ENCODE measurements around the gene MRPL18. TPM values are rescaled to one million over a fixed set of nuclear protein-coding genes. Genes with fewer than 3 reads are reported as not detected.

Gene MRPL18
- total and polyA plus RNA-seq, 2 of the 8 experiments (the other 6 are each of a cell fraction or from before 2014, with no cell fraction given): 58.7 to 79.8 TPM

DNA sequence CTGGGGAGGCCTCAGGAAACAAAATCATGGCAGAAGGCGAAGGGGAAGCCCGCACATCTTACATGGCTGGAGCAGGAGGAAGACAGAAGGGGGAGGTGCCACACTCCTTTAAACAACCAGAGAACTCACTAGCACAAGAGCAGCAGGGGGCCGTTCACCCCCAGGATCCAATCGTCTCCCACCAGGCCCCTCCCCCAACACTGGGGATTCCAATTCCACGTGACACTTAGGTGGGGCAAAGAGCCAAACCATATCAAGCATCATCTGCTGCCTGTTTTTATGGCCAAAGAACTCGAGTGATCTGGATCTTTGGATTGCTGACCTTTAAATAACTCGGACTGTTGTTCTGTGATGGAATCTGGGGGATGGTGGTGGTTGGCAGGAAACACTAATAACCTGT, 37.8 kb downstream of the MRPL18 start:
- POLR2A ChIA-PET (ENCODE audit: partially characterized antibody): interaction anchor here (1.1 kb wide), 1 partner anchor 135 kb away, joined by 3 read pairs; the partner anchor contains the start of gene SOD2
- DNase-seq (ENCODE audit: low read depth in 1 of 2, low spot score in 2 of 2) (no peak), FAIRE-seq (no peak)

More for the DNA sequence above, 37.8 kb downstream of the MRPL18 start:
- H3K27ac ChIP-seq (ENCODE audit: low read depth, low read length): no peak overlapping the region
- TF ChIP-seq RAD21 (IDR thresholded peaks at IDR 0.05 in 1 of 2, conservative IDR thresholded peaks at IDR 0.05 in 1 of 2; ENCODE audit: low read depth in 2 of 2, low read length in 2 of 2): no peak
- TF ChIP-seq TCF12 (IDR thresholded peaks at IDR 0.05; ENCODE audit: low read depth, low read length): no peak
- TF ChIP-seq RFX5 (IDR thresholded peaks at IDR 0.05; ENCODE audit: borderline replicate concordance, low read depth, low read length): no peak
- no peak for TF ChIP-seq POLR2A (IDR thresholded peaks at IDR 0.05; ENCODE audit: control extremely low read depth in 1 of 2, low read depth in 2 of 2, low read length in 2 of 2)
- TF ChIP-seq, protein P1, sequence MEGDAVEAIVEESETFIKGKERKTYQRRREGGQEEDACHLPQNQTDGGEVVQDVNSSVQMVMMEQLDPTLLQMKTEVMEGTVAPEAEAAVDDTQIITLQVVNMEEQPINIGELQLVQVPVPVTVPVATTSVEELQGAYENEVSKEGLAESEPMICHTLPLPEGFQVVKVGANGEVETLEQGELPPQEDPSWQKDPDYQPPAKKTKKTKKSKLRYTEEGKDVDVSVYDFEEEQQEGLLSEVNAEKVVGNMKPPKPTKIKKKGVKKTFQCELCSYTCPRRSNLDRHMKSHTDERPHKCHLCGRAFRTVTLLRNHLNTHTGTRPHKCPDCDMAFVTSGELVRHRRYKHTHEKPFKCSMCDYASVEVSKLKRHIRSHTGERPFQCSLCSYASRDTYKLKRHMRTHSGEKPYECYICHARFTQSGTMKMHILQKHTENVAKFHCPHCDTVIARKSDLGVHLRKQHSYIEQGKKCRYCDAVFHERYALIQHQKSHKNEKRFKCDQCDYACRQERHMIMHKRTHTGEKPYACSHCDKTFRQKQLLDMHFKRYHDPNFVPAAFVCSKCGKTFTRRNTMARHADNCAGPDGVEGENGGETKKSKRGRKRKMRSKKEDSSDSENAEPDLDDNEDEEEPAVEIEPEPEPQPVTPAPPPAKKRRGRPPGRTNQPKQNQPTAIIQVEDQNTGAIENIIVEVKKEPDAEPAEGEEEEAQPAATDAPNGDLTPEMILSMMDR (IDR thresholded peaks at IDR 0.05; ENCODE audit: control extremely low read depth in 1 of 3, insufficient read depth in 1 of 3, low read depth in 1 of 3, low read length in 3 of 3): no peak
- TF ChIP-seq KDM1A (IDR thresholded peaks at IDR 0.05; ENCODE audit: borderline replicate concordance, low read length): no peak
- H3K18ac ChIP-seq (ENCODE audit: extremely low read depth, low read length): no peak overlapping the region
- H4K8ac ChIP-seq (ENCODE audit: extremely low read depth, insufficient read depth, low read length): no peak overlapping the region
- no peak overlapping the region for H3K4ac ChIP-seq (replicated peaks; ENCODE audit: insufficient read length, low read depth, low read length)
- H3K9ac ChIP-seq (replicated peaks in 1 of 4; ENCODE audit: extremely low read depth in 1 of 4, low read depth in 3 of 4, low read length in 3 of 4): no peak overlapping the region
- no peaks in the 10 kb centered on the region for H4K20me1 ChIP-seq (replicated peaks in 1 of 2; ENCODE audit: control insufficient read depth in 1 of 2, insufficient read depth in 2 of 2, low read length in 2 of 2)
- H4K91ac ChIP-seq (replicated peaks; ENCODE audit: insufficient read length, low read length): no peak overlapping the region
- no peaks in the 10 kb centered on the region; a peak in 1 of 7 replicates for H3K27me3 ChIP-seq (replicated peaks in 1 of 4; ENCODE audit: control insufficient read depth in 3 of 4, extremely low read depth in 1 of 4, insufficient read depth in 3 of 4, low read length in 3 of 4)
- H3K23ac ChIP-seq (ENCODE audit: insufficient read length): no peak overlapping the region
- H2BK5ac ChIP-seq (ENCODE audit: low read depth, low read length): no peak overlapping the region
- no peaks in the 10 kb centered on the region for H3K36me3 ChIP-seq (ENCODE audit: control insufficient read depth in 2 of 4, insufficient read depth in 4 of 4, low read length in 3 of 4)
- CTCF ChIA-PET (ENCODE audit: partially characterized antibody): interaction anchor here (2.9 kb wide), 1 partner anchor 25 kb away, joined by 7 read pairs; no protein-coding TSS in a partner anchor
- no peak overlapping the region for H2BK15ac ChIP-seq (ENCODE audit: low read length)
- H2BK20ac ChIP-seq (ENCODE audit: low read length): no peak overlapping the region
- H3K79me2 ChIP-seq (ENCODE audit: control insufficient read depth in 1 of 2, insufficient read depth in 2 of 2, low read length in 2 of 2): no peaks in the 10 kb centered on the region
- H3K4me3 ChIP-seq (ENCODE audit: extremely low read depth in 1 of 4, insufficient read depth in 2 of 4, low read depth in 3 of 4, low read length in 4 of 4): no peak overlapping the region
- H3K79me1 ChIP-seq (ENCODE audit: low read depth, low read length): no peaks in the 10 kb centered on the region
- no peaks in the 10 kb centered on the region for H3K23me2 ChIP-seq (ENCODE audit: low read depth, low read length)
- no peak overlapping the region for H4K5ac ChIP-seq (ENCODE audit: insufficient read length, low read depth, low read length)
- 87% methylated on average over 7 of the region's 7 CpGs; no CpG with 5 or more reads in 1 of the 2 experiments for WGBS, 2 experiments (ENCODE audit: extremely low coverage in 1 of 2, insufficient coverage in 1 of 2, insufficient read length in 1 of 2, insufficient replicate concordance in 2 of 2, low coverage in 1 of 2, low lambda C conversion rate in 2 of 2, missing lambda C conversion rate in 1 of 2)
- H2AFZ ChIP-seq (ENCODE audit: low read length): no peak overlapping the region
- H3K4me2 ChIP-seq (ENCODE audit: insufficient read depth in 1 of 2, low read depth in 2 of 2, low read length in 2 of 2): no peak overlapping the region
- H2BK120ac ChIP-seq (replicated peaks; ENCODE audit: low read depth, low read length): no peak overlapping the region
- H2AK5ac ChIP-seq (ENCODE audit: low read depth, low read length): no peak overlapping the region
- H3K4me1 ChIP-seq (replicated peaks in 1 of 4; ENCODE audit: control insufficient read depth in 3 of 4, insufficient read depth in 4 of 4, low read length in 3 of 4): peaks cover 0 to 14% (median 6%) of the 10 kb centered on the region in 4 experiments; a peak in 5 of 7 replicates
- no peak overlapping the region for H3K56ac ChIP-seq (replicated peaks; ENCODE audit: insufficient read length, low read depth, low read length)
- H3K14ac ChIP-seq (ENCODE audit: insufficient read length): no peak overlapping the region
- H3K9me3 ChIP-seq (ENCODE audit: insufficient read depth in 2 of 2, low read depth in 1 of 2, low read length in 1 of 2): no peaks in the 10 kb centered on the region; a peak in 1 of 4 replicates
- H2BK12ac ChIP-seq (ENCODE audit: low read depth, low read length): no peak overlapping the region

Data from H1 (cell line).